Mucosa of descending colon (tissue), 3 donors: Measurements from ENCODE around the gene ACOXL. TPM values are rescaled to one million over a fixed set of nuclear protein-coding genes. Genes with fewer than 3 reads are reported as not detected.

Source experiments
- ATAC-seq: fragments of 200-7000 bp; cut with Tn5 transposase; one replicate; pipeline ENCODE4 v1.9.1; 2020; ENCODE audit warnings: mild to moderate bottlenecking, moderate library complexity
- DNase-seq, 3 donors: peaks; one replicate each; pipeline ENCODE4 v3.0.0-alpha.2; 2020
- H3K36me3 ChIP-seq: fragments of 200-600 bp; one replicate; pipeline ENCODE4 v1.8.0; 2021; ENCODE audit warnings: low read depth, mild to moderate bottlenecking
- H3K4me1 ChIP-seq: fragments of 200-600 bp; one replicate; pipeline ENCODE4 v1.8.0; 2021; ENCODE audit warnings: low read depth, mild to moderate bottlenecking
- H3K4me3 ChIP-seq: fragments of 200-600 bp; one replicate; pipeline ENCODE4 v1.8.0; 2021; ENCODE audit warnings: mild to moderate bottlenecking
- H3K9me3 ChIP-seq: fragments of 200-600 bp; one replicate; pipeline ENCODE4 v1.8.0; 2021; ENCODE audit warnings: mild to moderate bottlenecking
- intact Hi-C, 2 donors: fragments of 100-400 bp; cut with DNase I in 1 of 2; cut with micrococcal nuclease in 1 of 2; formaldehyde crosslinking; loops; one replicate each; pipeline versions ENCODE4 v1.11.0 to v1.11.1; 2022; cut with DNase I, micrococcal nuclease
- total RNA-seq, 3 donors: library from RNA; stranded (reverse); fragmentation: NEBNext Ultra II Directional in 2 of 3; extraction: Animal tissue kit (Norgen Biotek cat#: 25700) in 2 of 3; gene quantifications; one replicate each; pipeline versions ENCODE4 v1.2.1 to v1.2.4, GENCODE V29; 2021 to 2023
- TF ChIP-seq, protein P1 (sequence below): fragments of 200-600 bp; IDR thresholded peaks from one replicate; pipeline ENCODE4 v1.8.0; 2022; ENCODE audit warnings: antibody characterized with exemption, mild to moderate bottlenecking
- donor health status: DM: no; HTN: no; CAD: no; lungs with moderate emphysema.
- donor health status: DM: no; HTN: no; CAD: no.
- donor health status: DM: no; HTN: yes; CAD: no.

Gene ACOXL
- total RNA-seq, 3 donors from 2014 or later, result 0.51 to 1.2 (median 0.87) TPM

DNA sequence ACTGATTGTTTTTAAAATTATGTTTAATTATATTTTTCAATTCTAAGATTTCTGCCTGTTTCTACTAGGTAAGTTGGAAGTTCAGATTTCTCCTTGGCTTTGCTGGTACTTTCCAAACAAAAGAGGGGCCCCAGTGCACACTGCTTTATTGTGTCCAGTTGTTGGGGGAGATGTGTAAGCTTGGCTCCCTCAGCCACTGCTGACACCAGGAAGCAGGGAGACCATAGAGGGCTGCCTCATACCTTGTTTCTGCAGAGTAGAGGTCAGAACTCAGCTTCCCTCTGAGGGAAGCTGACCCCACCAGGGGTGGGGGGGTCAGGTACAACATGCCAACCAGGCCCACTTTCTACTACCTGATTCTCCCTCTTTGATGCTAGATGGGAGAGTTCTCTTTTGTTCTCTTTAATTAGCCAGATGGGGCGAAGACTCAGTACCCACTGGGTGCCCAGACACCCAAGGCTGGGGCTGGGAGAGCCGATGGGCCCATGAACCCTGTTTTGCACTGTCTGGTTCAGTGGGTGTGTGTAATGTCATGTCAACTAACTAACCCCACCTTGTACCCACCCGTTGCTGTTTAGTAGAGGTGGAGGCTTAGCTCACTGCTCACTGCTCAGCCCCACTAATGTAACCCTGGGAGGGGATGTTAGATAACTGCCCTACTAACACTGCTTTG lies 403.0 kb downstream of the ACOXL start:
- ATAC-seq (no peak), DNase-seq (no peak)
- H3K9me3 ChIP-seq, result no peaks in the 10 kb centered on the region
- no peaks in the 10 kb centered on the region for H3K36me3 ChIP-seq
- H3K4me1 ChIP-seq, result no peaks in the 10 kb centered on the region
- TF ChIP-seq, protein P1, sequence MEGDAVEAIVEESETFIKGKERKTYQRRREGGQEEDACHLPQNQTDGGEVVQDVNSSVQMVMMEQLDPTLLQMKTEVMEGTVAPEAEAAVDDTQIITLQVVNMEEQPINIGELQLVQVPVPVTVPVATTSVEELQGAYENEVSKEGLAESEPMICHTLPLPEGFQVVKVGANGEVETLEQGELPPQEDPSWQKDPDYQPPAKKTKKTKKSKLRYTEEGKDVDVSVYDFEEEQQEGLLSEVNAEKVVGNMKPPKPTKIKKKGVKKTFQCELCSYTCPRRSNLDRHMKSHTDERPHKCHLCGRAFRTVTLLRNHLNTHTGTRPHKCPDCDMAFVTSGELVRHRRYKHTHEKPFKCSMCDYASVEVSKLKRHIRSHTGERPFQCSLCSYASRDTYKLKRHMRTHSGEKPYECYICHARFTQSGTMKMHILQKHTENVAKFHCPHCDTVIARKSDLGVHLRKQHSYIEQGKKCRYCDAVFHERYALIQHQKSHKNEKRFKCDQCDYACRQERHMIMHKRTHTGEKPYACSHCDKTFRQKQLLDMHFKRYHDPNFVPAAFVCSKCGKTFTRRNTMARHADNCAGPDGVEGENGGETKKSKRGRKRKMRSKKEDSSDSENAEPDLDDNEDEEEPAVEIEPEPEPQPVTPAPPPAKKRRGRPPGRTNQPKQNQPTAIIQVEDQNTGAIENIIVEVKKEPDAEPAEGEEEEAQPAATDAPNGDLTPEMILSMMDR, result no peak
- intact Hi-C loops, result no loop called here
- no peak overlapping the region for H3K4me3 ChIP-seq

DNA sequence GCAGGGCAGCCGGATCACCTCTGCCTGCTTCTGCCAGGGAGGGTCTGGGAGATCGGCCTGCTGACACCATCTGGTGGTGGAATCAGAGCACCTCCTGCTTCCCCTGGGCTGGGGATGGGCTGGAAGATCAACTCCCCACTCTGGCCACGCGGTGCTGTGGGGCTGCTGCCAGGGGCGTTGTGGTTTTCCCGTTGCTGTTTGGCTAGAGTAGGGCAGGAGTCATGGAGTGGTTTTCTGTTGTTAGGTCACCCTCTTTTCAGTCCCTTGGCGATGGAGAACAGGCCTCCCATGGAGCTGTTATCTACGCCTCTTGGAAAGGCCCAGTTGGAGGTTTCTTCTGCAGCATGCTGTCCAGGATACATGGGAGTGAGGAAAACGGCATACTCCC lies 403.5 kb downstream of the ACOXL start:
- TF ChIP-seq, protein P1, result no peak
- ATAC-seq (peak; percentile 36), DNase-seq (peak in 1 of 3 donors; percentile 61)
- intact Hi-C loops, result no loop called here
- Histone ChIP-seq H3K36me3 (no peaks in the 10 kb centered on the region), H3K4me3 (no peak overlapping the region), H3K4me1 (no peaks in the 10 kb centered on the region), H3K9me3 (no peaks in the 10 kb centered on the region)

DNA sequence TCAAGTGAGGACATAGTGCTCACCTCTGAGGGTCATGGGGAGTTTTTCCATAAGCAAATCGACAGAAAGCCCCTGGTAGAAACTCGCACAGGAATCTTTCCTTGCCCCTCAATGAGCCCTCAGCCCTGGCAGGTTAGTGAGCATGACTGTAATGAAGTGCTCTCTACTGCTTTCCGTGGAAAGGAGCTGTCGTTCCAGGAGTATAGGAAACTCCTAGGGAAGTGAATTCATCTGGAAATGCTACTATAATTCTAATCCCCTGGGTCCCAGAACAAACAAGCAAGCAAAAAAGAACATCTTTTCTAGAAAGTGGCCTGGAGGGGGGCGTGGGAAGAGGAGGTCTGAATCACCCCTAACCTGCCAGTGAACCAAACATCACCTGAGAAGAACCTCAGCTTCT lies 406.5 kb downstream of the ACOXL start:
- no peak for DNase-seq
- no peak for ATAC-seq
- Histone ChIP-seq H3K9me3 (no peaks in the 10 kb centered on the region), H3K4me1 (no peaks in the 10 kb centered on the region), H3K4me3 (no peak overlapping the region), H3K36me3 (no peaks in the 10 kb centered on the region)
- TF ChIP-seq, protein P1, result no peak
- intact Hi-C loops, result no loop called here

GRCh38 chr2:111139637-111140317 lies 407.4 kb downstream of the ACOXL start:
- no peaks in the 10 kb centered on the region for H3K36me3 ChIP-seq
- intact Hi-C loops, result no loop called here
- no peaks in the 10 kb centered on the region for H3K4me1 ChIP-seq
- ATAC-seq (peak; percentile 34), DNase-seq (no peak)
- H3K9me3 ChIP-seq, result no peaks in the 10 kb centered on the region
- H3K4me3 ChIP-seq, result no peak overlapping the region
- TF ChIP-seq, protein P1, result no peak

DNA sequence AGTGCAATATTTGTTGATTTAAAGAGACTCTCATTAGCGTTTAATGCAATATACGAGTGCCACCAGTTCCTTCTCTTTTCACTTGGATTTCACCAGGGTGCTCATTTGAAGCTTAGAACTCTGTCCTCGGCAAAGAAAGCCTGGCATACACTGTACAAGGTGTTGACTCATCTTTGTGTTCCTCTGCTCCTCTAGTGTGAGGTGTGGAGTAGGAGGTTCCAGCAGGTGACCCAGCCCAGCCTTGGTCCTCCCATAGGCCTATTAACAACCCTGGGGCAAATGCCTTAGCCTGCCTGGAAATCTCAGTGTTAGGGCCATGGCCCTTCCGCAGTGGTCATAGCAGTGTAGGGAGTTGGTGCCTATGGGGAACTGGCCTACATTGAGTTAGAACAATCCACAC lies 408.4 kb downstream of the ACOXL start:
- intact Hi-C loops, result no loop called here
- Histone ChIP-seq H3K9me3 (no peaks in the 10 kb centered on the region), H3K36me3 (no peaks in the 10 kb centered on the region), H3K4me1 (no peaks in the 10 kb centered on the region), H3K4me3 (no peak overlapping the region)
- TF ChIP-seq, protein P1, result no peak
- DNase-seq (no peak), ATAC-seq (peak; percentile 88)
